GM18499 (cell line): ENCODE data around the gene SURF4.

Experiments
- ATAC-seq: cut with Tn5 transposase; IDR thresholded peaks from one replicate; pipeline ENCODE4 v1.9.1; 2021; ENCODE audit warnings: moderate number of reproducible peaks; ENCODE audit not compliant: insufficient read depth, unreplicated experiment

SURF4 gene

GRCh38 chr9:133356391-133357091, 19.3 kb downstream of the SURF4 start, which contains the start of the genes SURF1 and SURF2:
TSS of gene SURF1 (minus strand) at chr9:133356487. CDS start at chr9:133356453, 34 bp downstream.
TSS of gene SURF2 (plus strand) at chr9:133356550. CDS start at chr9:133356593, 43 bp downstream.
- ATAC-seq, result no peak

DNA sequence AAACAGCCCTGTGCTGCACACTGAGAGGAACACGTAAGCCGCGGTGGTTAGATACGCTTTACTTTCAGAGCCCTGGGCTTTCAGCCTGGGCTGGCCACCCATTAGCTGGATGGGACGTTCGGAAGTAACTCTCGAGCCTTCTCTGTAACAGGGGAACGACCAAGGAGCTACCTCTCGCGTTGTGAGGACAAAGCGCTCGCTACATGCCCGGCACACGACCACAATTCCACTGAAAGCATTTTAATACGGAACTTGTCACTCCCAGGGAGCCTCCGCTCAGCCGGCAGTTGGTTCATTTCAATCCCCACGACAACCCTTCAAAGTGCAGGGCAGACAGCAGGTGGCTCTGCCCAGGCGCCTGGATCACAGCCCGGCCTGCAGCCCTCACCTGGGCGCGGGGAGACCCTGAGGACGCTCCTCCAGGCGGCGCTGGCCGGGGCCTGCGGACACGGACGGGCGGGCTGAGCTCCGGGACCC, 19.9 kb downstream of the SURF4 start:
- no peak for ATAC-seq

DNA sequence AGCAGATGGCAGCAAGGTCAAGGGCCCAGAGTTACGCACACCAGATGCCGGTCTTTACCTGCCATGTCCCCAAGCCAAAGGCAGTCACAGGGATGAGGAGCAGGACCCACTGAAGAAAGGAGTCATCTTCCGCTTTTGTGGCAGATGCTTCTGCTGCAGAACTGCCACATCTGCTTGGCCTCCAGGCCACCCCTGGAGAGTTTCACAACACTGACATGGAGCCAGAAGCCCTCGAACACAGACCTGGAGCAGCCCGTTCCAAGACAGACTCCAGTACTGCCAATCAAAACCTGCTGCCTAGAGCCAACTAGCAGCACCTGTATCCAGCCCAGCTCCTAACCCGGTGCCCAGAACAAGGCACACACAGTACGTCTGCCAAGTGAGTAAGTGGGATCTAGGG, 21.1 kb downstream of the SURF4 start:
- ATAC-seq, result no peak

DNA sequence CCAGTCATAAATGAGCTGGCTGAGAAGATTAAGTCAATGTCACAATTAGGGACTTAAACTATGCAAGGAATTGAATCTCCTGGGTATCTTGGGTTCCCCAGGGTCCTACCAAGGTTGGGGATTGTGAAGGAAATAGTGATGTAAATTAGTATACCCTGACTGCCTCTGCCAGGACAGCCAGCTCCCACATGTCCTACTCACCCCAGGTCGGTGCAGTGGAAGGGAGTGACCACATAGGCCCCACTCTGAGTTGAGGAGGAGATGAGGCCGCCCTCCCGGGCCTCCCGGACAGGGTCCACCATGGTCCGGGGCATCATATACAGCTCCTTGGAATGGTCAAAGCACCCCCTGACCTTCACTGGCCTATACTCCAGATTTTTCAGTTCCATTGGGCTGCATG, 22.3 kb downstream of the SURF4 start:
- no peak for ATAC-seq

GRCh38 chr9:133352635-133353340, 23.1 kb downstream of the SURF4 start:
- no peak for ATAC-seq

- ATAC-seq, result no peak
Measured at GRCh38 chr9:133351908-133352634, 23.8 kb downstream of the SURF4 start.

DNA sequence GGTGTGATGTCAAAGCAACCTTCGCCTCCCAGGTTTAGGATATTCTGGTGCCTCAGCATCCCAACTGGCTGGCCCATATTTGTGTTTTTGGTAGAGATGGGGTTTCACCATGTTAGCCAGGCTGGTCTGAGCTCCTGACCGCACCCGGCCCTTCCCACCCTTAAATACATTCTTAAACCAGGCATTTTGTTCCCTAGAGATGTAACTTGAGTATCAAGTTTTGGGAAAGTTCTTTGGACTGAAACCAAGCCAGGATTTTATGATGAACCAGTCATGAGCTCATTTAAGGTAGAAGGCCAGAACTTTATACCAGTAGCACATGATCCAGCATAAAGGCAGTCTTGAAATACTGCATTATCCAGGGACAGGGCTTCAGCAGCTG, 24.3 kb downstream of the SURF4 start:
- ATAC-seq, result no peak

GRCh38 chr9:133349965-133350616, 25.8 kb downstream of the SURF4 start:
- ATAC-seq, result no peak

GRCh38 chr9:133348718-133349573, 26.9 kb downstream of the SURF4 start:
- ATAC-seq, result no peak

- peak; percentile 66 for ATAC-seq
Measured at GRCh38 chr9:133347985-133348717, 27.7 kb downstream of the SURF4 start, which contains the start of the genes MED22 and RPL7A. TSS of gene MED22 (minus strand) at chr9:133348131. CDS start at chr9:133346662, 1,469 bp downstream. TSS of gene RPL7A (plus strand) at chr9:133348218. CDS start at chr9:133348244, 26 bp downstream.

DNA sequence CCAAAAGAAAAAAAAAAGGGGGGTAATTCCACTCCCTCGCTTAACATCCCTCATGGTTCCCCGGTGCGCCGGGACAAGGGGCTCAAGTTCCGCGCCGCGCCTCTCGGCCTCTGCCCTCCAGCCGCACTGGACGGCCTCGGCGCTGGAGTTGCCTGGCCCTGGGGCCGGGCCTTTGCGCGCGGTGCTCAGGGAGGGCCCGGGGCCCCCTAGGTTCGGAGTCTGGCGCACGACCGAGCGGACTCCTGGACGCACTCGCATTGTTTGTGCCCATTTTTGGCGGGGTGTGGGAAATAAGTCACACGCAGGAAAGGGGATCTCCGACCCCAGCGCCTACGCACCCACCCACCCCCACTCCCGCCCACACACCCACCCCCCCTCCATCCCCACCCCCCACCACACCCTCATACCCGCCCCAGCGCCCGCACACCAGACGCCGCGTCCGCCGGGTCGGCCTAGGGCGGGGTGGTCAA, 28.3 kb downstream of the SURF4 start:
- no peak for ATAC-seq

GRCh38 chr9:133346021-133346785, 29.7 kb downstream of the SURF4 start:
- no peak for ATAC-seq

GRCh38 chr9:133345596-133345995, 30.3 kb downstream of the SURF4 start:
- no peak for ATAC-seq

DNA sequence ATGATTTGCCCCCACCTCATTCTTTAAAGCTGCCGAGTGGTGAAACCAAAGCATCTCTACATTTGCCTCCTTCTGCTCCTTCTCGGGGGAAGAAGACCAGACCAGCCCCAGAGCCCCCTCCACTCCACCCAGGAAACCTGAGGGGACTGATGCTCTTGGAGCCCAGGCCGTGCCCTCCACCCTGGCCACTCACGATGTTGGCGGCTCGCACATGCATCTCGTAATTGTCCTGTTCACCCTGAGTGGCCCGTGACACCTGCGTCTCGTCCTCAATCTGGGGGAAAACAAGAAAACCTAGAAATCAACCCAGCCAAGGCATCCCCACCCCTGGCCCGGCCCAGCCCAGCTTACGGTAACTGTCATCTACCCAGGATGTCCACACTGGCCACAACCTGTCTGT, 30.9 kb downstream of the SURF4 start:
- no peak for ATAC-seq

- ATAC-seq, result no peak
Measured at GRCh38 chr9:133344071-133344470, 31.8 kb downstream of the SURF4 start.

- no peak for ATAC-seq
Measured at GRCh38 chr9:133342570-133342969, 33.3 kb downstream of the SURF4 start.

DNA sequence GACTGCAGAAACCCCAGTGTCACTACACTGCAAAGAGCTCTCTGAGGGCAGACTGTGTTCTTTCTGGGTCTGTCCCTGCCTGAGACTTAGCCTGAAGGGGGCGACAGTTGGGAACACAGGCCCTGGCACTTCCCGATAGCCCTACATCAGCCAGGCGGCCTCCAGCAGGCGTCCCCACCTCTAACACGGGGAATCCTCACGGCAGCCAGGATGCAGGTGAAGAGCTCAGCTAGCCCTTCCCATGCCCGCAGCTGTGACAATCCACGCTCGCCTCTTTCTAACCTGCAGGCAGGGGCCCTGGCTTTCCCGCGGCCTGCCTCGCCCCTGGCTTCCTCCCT, 33.8 kb downstream of the SURF4 start:
- no peak for ATAC-seq
